Suprapubic skin (tissue), 4 donors: ENCODE measurements around the gene PTAFR.

Experiments used
- CTCF ChIP-seq, 2 donors: fragments of 200-600 bp in 1 of 2; fragments of 450-650 bp in 1 of 2; sonication (generic) in 1 of 2; IDR thresholded peaks; one replicate each; pipeline ENCODE4 v1.5.1; 2016 to 2019; ENCODE audit warnings: antibody characterized with exemption in 2 of 2, mild to moderate bottlenecking in 1 of 2, moderate library complexity in 1 of 2
- POLR2A ChIP-seq, 2 donors: fragments of 450-650 bp; IDR thresholded peaks; one replicate each; pipeline ENCODE4 v1.6.1; 2017; ENCODE audit warnings: antibody characterized with exemption in 2 of 2, mild to moderate bottlenecking in 2 of 2, moderate library complexity in 2 of 2
- POLR2AphosphoS5 ChIP-seq, 3 donors: sonication (generic); formaldehyde crosslinking; IDR thresholded peaks; one replicate each; pipeline ENCODE4 v1.6.1; 2017; ENCODE audit warnings: antibody characterized with exemption in 3 of 3

GRCh38 chr1:28134651-28135207, 41.8 kb downstream of the PTAFR start:
- TF ChIP-seq POLR2A (IDR thresholded peaks at IDR 0.05) (no peak), CTCF (IDR thresholded peaks at IDR 0.05) (no peak), POLR2AphosphoS5 (IDR thresholded peaks at IDR 0.05) (no peak)
